ENCODE results near the gene SEMA5A.

SEMA5A gene

DNA sequence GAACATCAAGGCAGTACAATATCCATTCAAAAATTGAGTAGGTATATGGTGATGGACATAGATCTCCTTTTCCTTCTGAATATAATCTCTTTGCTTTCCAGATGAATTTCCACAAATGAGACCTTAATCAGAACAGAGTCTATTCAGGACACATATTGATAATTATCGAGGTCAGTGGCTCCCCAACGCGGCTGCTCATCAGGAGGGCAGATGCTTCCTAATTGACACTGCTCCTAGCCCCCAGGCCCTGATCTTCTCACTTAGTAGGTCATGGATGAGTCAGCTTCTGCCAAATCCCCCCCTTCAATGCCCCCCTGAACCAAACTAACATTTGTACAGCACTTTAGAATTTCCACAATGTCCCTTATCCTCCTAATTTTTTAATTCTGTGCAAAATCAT is 51.6 kb downstream of the SEMA5A start:
- no peak overlapping the region for H3K4me3 ChIP-seq
- in situ Hi-C loops (cut with MboI; ENCODE audit: low sequenced_read_pairs), result no loop called here
- H3K9me3 ChIP-seq, result no peaks in the 10 kb centered on the region
- no peaks in the 10 kb centered on the region for H3K36me3 ChIP-seq (replicated peaks)
- DNase-seq (ENCODE audit: low spot score in 2 of 2), result no peak
- no peaks in the 10 kb centered on the region for H3K27me3 ChIP-seq (ENCODE audit: low read depth)
- peaks cover 16% of the 10 kb centered on the region for H3K4me1 ChIP-seq

DNA sequence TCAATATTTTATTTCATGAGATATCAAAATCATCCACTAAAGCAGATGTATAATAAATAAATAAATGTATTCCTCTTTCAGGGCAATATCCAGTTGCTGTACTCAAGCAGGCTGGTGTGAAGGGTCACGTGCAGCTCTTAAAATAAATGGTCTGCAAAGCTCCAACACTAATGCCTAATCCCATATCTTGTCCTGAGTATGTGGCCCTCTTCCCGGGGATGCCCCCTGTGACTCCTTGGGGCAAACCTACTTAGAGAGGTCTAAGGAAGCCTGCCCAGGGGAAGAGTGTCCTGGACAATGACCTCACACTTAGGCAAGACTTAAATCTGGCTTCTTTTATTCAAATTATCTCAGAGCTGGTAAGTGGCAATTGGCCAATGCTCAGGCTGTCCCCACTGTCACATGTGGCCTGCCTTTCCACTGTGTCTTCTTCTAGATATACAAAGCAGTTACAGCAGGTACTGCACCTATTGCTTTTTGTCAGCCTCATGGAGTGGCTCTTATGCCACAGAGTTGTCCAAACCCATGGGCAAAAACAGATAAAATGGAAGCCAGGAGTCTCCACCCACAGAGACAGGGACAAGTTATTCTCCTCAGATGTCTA is 55.3 kb downstream of the SEMA5A start:
- H3K4me1 ChIP-seq, result no peaks in the 10 kb centered on the region
- no peaks in the 10 kb centered on the region for H3K27me3 ChIP-seq (ENCODE audit: low read depth)
- no peaks in the 10 kb centered on the region for H3K36me3 ChIP-seq (replicated peaks)
- DNase-seq (ENCODE audit: low spot score in 2 of 2), result no peak
- in situ Hi-C loops (cut with MboI; ENCODE audit: low sequenced_read_pairs), result no loop called here
- no peak overlapping the region for H3K4me3 ChIP-seq
- no peaks in the 10 kb centered on the region for H3K9me3 ChIP-seq

DNA sequence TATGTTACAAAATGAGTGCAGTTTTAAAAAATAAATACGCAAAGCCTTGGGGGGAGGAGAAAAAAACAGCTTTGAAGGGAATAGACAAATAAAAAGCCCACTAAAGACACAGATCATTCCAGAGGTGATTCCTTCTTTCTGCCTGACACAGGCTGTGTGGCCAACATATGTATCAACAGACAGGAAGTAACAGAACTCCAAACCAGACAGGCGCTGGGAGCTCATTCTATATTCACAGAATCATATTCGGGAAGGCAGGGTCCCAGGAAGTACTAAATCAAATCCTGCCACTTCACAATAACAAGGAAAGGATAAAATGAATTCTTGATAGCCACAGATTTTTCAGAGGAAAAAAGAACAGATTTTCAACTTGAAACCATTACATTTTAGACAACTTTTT is 62.1 kb downstream of the SEMA5A start:
- Histone ChIP-seq H3K4me3 (no peak overlapping the region), H3K36me3 (replicated peaks) (no peaks in the 10 kb centered on the region), H3K9me3 (no peaks in the 10 kb centered on the region), H3K27me3 (ENCODE audit: low read depth) (no peaks in the 10 kb centered on the region), H3K4me1 (no peaks in the 10 kb centered on the region)
- no peak for DNase-seq (ENCODE audit: low spot score in 2 of 2)
- in situ Hi-C loops (cut with MboI; ENCODE audit: low sequenced_read_pairs), result no loop called here

DNA sequence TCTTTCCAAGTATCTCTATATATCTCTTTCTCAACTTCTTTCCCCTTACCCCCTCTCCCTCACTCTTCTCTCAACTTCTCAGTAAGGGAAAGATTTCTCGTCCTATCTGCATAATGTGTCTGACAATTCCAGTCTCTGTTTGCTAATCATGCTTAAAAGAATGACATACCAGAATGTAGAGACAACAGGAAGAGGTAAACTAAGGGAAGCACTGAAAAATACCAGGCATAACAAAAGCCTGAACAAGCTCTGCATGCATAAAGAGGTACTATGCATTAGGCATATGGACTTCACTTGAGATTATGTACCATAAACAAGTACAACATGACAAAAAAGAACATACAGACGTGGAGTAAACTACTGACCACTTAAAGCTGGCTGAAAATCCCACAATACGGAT is 62.6 kb downstream of the SEMA5A start:
- H3K4me1 ChIP-seq, result no peaks in the 10 kb centered on the region
- H3K9me3 ChIP-seq, result no peaks in the 10 kb centered on the region
- in situ Hi-C loops (cut with MboI; ENCODE audit: low sequenced_read_pairs), result no loop called here
- no peaks in the 10 kb centered on the region for H3K36me3 ChIP-seq (replicated peaks)
- DNase-seq (ENCODE audit: low spot score in 2 of 2), result no peak
- no peak overlapping the region for H3K4me3 ChIP-seq
- no peaks in the 10 kb centered on the region for H3K27me3 ChIP-seq (ENCODE audit: low read depth)

GRCh38 chr5:9482381-9482780 is 63.5 kb downstream of the SEMA5A start:
- in situ Hi-C loops (cut with MboI; ENCODE audit: low sequenced_read_pairs), result no loop called here
- DNase-seq (ENCODE audit: low spot score in 2 of 2), result no peak
- H3K36me3 ChIP-seq (replicated peaks), result no peaks in the 10 kb centered on the region
- H3K27me3 ChIP-seq (ENCODE audit: low read depth), result no peaks in the 10 kb centered on the region
- H3K4me3 ChIP-seq, result no peak overlapping the region
- no peaks in the 10 kb centered on the region for H3K4me1 ChIP-seq
- no peaks in the 10 kb centered on the region for H3K9me3 ChIP-seq

DNA sequence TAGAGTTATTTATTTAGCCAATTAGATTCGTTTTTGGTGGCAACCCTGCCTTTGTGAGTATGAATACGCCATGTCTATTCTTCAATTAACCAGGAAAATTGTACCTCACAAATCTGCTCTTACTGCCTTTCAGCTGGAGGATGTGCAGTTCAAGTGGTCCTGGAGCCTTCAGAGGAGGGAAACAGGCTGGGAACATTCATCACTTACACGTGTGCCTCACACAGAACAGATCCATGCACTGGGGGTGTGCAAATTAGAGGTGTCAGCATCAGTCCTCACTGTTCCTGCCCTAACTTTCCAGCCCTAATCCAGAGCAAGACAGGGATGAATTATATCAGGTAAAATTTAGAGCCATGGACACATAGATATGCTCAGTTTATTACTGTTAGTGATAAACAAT is 65.4 kb downstream of the SEMA5A start:
- H3K36me3 ChIP-seq (replicated peaks), result no peaks in the 10 kb centered on the region
- in situ Hi-C loops (cut with MboI; ENCODE audit: low sequenced_read_pairs), result no loop called here
- H3K9me3 ChIP-seq, result no peaks in the 10 kb centered on the region
- no peak overlapping the region for H3K4me3 ChIP-seq
- no peaks in the 10 kb centered on the region for H3K27me3 ChIP-seq (ENCODE audit: low read depth)
- H3K4me1 ChIP-seq, result no peaks in the 10 kb centered on the region
- no peak for DNase-seq (ENCODE audit: low spot score in 2 of 2)

DNA sequence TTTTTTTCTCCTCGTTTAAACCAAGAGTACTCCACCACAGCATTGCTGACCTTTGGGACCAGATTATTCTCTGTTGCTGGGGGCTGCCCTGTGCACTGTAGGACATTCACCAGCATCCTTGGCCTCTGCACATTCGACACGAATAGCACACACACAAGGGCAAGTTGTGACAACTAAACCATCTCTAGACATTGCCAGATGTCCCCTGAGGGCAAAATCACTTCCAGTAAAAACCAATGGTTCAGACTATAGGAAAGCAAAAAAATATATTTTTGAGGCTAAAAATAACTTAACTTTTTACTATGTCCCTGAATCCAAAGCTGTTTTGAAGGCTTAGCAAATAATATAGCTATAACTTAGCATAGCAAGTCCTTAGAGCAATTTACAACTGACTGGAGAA is 65.9 kb downstream of the SEMA5A start:
- in situ Hi-C loops (cut with MboI; ENCODE audit: low sequenced_read_pairs), result no loop called here
- H3K4me1 ChIP-seq, result no peaks in the 10 kb centered on the region
- H3K4me3 ChIP-seq, result no peak overlapping the region
- no peak for DNase-seq (ENCODE audit: low spot score in 2 of 2)
- no peaks in the 10 kb centered on the region for H3K36me3 ChIP-seq (replicated peaks)
- H3K9me3 ChIP-seq, result no peaks in the 10 kb centered on the region
- H3K27me3 ChIP-seq (ENCODE audit: low read depth), result no peaks in the 10 kb centered on the region

- Histone ChIP-seq H3K9me3 (no peaks in the 10 kb centered on the region), H3K27me3 (ENCODE audit: low read depth) (no peaks in the 10 kb centered on the region), H3K4me3 (no peak overlapping the region), H3K4me1 (no peaks in the 10 kb centered on the region), H3K36me3 (replicated peaks) (no peaks in the 10 kb centered on the region)
- in situ Hi-C loops (cut with MboI; ENCODE audit: low sequenced_read_pairs), result no loop called here
- no peak for DNase-seq (ENCODE audit: low spot score in 2 of 2)
Observed at GRCh38 chr5:9479361-9479760, 66.5 kb downstream of the SEMA5A start.

- H3K4me3 ChIP-seq, result no peak overlapping the region
- no peaks in the 10 kb centered on the region for H3K9me3 ChIP-seq
- DNase-seq (ENCODE audit: low spot score in 2 of 2), result no peak
- H3K4me1 ChIP-seq, result no peaks in the 10 kb centered on the region
- no peaks in the 10 kb centered on the region for H3K27me3 ChIP-seq (ENCODE audit: low read depth)
- in situ Hi-C loops (cut with MboI; ENCODE audit: low sequenced_read_pairs), result no loop called here
- no peaks in the 10 kb centered on the region for H3K36me3 ChIP-seq (replicated peaks)
Observed at GRCh38 chr5:9477537-9477936, 68.3 kb downstream of the SEMA5A start.

DNA sequence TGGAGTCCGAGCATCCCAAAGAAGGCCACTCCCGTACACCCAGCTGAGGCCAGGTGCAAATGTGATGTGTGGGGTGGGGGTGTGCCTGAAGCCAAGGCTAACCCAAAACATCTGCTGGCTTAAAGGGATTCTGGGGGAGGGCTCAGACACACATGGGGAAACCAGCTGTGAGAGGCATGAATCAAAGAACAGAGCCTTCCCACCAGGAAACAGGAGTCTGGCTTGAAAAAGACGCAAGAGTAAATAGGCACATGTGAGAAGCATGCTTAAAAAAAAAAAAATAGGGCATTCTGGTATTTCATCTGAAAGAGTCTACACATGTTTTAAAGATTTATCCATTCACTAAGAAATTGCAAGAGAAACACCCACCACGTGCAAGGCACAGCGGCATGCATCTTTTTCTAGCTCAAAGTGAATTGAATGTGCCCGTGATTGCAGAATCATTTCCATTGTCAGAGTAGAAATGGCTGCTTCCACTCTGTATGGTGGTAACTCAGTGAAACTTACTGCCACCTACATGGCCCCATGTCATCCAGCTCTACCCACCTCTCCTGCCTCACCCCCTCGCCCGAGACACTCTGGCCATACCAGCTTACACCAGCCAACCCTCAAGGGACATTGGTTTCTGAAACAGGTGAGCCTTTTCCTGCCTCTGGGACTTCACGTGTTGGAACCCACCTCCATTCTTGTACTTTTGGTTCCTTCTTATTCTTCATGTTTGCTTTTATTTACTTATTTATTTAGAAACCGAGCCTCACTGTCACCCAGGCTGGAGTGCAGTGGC is 71.5 kb downstream of the SEMA5A start:
- no peak for DNase-seq (ENCODE audit: low spot score in 2 of 2)
- in situ Hi-C loops (cut with MboI; ENCODE audit: low sequenced_read_pairs), result no loop called here
- H3K36me3 ChIP-seq (replicated peaks), result no peaks in the 10 kb centered on the region
- no peaks in the 10 kb centered on the region for H3K27me3 ChIP-seq (ENCODE audit: low read depth)
- H3K4me3 ChIP-seq, result no peak overlapping the region
- H3K4me1 ChIP-seq, result no peaks in the 10 kb centered on the region
- H3K9me3 ChIP-seq, result no peaks in the 10 kb centered on the region

DNA sequence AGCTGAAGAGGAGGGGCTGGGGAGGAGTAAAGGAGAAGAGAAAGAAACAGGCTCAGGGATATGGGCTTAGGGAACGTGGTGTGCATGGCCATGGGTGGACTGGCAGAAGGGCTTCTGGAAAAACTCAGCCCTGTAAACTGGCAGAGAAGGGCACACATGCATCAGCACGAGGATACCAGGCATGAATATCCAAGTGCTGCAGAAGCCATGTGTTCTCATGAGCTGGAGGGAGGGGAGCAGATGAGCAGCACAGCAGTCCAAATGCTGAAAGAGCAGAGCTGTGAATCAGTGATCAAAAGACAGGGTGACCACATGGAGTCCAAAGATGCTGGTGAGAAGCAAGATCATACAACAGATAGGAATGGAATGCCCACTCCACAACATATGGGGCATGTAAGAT is 72.3 kb downstream of the SEMA5A start:
- Histone ChIP-seq H3K9me3 (no peaks in the 10 kb centered on the region), H3K36me3 (replicated peaks) (no peaks in the 10 kb centered on the region), H3K4me3 (no peak overlapping the region), H3K4me1 (no peaks in the 10 kb centered on the region), H3K27me3 (ENCODE audit: low read depth) (no peaks in the 10 kb centered on the region)
- in situ Hi-C loops (cut with MboI; ENCODE audit: low sequenced_read_pairs), result no loop called here
- DNase-seq (ENCODE audit: low spot score in 2 of 2), result no peak

GRCh38 chr5:9470410-9470809 is 75.5 kb downstream of the SEMA5A start:
- no peaks in the 10 kb centered on the region for H3K27me3 ChIP-seq (ENCODE audit: low read depth)
- no peak for DNase-seq (ENCODE audit: low spot score in 2 of 2)
- in situ Hi-C loops (cut with MboI; ENCODE audit: low sequenced_read_pairs), result no loop called here
- H3K36me3 ChIP-seq (replicated peaks), result no peaks in the 10 kb centered on the region
- no peak overlapping the region for H3K4me3 ChIP-seq
- no peaks in the 10 kb centered on the region for H3K4me1 ChIP-seq
- H3K9me3 ChIP-seq, result no peaks in the 10 kb centered on the region

DNA sequence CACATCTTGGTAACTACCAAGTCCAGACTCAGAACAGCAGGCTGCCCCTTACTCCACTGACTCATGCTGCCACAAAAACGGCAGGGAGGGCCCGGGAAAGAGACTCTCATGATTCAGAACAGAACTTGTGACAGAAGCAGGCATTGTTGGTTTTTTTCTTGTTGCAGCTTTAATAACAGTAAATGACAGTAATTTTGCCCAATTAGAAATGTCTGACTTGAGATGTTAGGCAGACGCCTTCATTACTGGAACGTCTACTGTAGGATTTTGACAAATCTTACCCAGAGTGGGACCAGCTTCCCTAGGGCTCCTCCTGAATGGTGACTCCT is 77.9 kb downstream of the SEMA5A start:
- in situ Hi-C loops (cut with MboI; ENCODE audit: low sequenced_read_pairs), result no loop called here

GRCh38 chr5:9467199-9468059 is 78.4 kb downstream of the SEMA5A start:
- no peaks in the 10 kb centered on the region for H3K4me1 ChIP-seq
- H3K4me3 ChIP-seq, result no peak overlapping the region
- in situ Hi-C loops (cut with MboI; ENCODE audit: low sequenced_read_pairs), result no loop called here
- DNase-seq (ENCODE audit: low spot score in 2 of 2), result no peak
- H3K27me3 ChIP-seq (ENCODE audit: low read depth), result no peaks in the 10 kb centered on the region
- H3K36me3 ChIP-seq (replicated peaks), result no peaks in the 10 kb centered on the region
- H3K9me3 ChIP-seq, result no peaks in the 10 kb centered on the region

More for the DNA sequence above, 77.9 kb downstream of the SEMA5A start:
- H3K4me3 ChIP-seq, result no peak overlapping the region
- no peaks in the 10 kb centered on the region for H3K4me1 ChIP-seq
- H3K27me3 ChIP-seq (ENCODE audit: low read depth), result no peaks in the 10 kb centered on the region
- no peak for DNase-seq (ENCODE audit: low spot score in 2 of 2)
- H3K36me3 ChIP-seq (replicated peaks), result no peaks in the 10 kb centered on the region
- no peaks in the 10 kb centered on the region for H3K9me3 ChIP-seq
